ENCODE results near the gene MYL7. TPM values are rescaled to one million over a fixed set of nuclear protein-coding genes. Genes with fewer than 3 reads are reported as not detected.

The MYL7 gene
- total RNA-seq, 1 experiment from 2014 or later = not detected

DNA sequence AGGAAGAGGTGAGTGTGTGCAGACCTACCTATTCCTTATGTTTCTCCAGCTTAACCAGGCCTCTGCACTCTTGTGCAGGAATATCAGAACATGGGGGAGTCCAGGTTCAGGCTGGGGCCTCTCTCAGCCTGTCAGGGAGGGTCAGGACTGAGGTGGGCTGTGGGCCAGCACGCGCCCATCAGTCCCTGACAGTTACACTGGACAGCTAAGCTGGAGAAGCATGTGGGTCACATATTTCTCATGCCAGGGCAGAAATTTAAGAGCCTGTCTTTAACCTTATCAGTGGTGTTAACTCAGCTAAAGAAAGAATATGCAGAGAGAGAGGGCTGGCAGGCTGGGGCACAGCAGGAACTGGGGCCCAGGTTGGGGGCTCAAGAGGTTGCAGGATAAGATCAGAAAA lies 9.1 kb downstream of the MYL7 start:
- BruUV-seq (replicated peaks) = no TSS peak
- Histone ChIP-seq H3K9me3 (ENCODE audit: control insufficient read depth, insufficient read depth, low read depth, low read length) (no peaks in the 10 kb centered on the region), H3K36me3 (ENCODE audit: control insufficient read depth, insufficient read depth, low read length) (no peaks in the 10 kb centered on the region), H3K27ac (ENCODE audit: low read length) (no peak overlapping the region), H3K27me3 (ENCODE audit: control insufficient read depth, insufficient read depth, low read length) (no peaks in the 10 kb centered on the region), H3K4me1 (ENCODE audit: control insufficient read depth, insufficient read depth, low read length) (peaks cover 12% of the 10 kb centered on the region), H3K4me3 (ENCODE audit: low read depth in 2 of 2, low read length in 2 of 2) (no peak overlapping the region)
- in situ Hi-C loops (cut with HindIII; ENCODE audit: low pct_unique_long_range_greater_than_20kb, low sequenced_read_pairs) = no loop called here
- intact Hi-C loops (cut with micrococcal nuclease; ENCODE audit: unreplicated experiment) = loop anchor here (5.0 kb wide), 1 partner anchor 65 kb away; no protein-coding TSS in a partner anchor
- ChIA-PET POLR2A (no interaction called here), CTCF (no interaction called here)
- ATAC-seq (peak; percentile 9; the same call in 1 of the 2 replicates), DNase-seq (ENCODE audit: low read depth, low spot score) (no peak)
- TF ChIP-seq TCF7L2 (IDR thresholded peaks at IDR 0.05; ENCODE audit: low read depth, low read length) = no peak
- TF ChIP-seq, protein P1, sequence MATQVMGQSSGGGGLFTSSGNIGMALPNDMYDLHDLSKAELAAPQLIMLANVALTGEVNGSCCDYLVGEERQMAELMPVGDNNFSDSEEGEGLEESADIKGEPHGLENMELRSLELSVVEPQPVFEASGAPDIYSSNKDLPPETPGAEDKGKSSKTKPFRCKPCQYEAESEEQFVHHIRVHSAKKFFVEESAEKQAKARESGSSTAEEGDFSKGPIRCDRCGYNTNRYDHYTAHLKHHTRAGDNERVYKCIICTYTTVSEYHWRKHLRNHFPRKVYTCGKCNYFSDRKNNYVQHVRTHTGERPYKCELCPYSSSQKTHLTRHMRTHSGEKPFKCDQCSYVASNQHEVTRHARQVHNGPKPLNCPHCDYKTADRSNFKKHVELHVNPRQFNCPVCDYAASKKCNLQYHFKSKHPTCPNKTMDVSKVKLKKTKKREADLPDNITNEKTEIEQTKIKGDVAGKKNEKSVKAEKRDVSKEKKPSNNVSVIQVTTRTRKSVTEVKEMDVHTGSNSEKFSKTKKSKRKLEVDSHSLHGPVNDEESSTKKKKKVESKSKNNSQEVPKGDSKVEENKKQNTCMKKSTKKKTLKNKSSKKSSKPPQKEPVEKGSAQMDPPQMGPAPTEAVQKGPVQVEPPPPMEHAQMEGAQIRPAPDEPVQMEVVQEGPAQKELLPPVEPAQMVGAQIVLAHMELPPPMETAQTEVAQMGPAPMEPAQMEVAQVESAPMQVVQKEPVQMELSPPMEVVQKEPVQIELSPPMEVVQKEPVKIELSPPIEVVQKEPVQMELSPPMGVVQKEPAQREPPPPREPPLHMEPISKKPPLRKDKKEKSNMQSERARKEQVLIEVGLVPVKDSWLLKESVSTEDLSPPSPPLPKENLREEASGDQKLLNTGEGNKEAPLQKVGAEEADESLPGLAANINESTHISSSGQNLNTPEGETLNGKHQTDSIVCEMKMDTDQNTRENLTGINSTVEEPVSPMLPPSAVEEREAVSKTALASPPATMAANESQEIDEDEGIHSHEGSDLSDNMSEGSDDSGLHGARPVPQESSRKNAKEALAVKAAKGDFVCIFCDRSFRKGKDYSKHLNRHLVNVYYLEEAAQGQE (IDR thresholded peaks at IDR 0.05; ENCODE audit: insufficient read depth in 1 of 2, low read depth in 2 of 2, low read length in 1 of 2) = no peak

DNA sequence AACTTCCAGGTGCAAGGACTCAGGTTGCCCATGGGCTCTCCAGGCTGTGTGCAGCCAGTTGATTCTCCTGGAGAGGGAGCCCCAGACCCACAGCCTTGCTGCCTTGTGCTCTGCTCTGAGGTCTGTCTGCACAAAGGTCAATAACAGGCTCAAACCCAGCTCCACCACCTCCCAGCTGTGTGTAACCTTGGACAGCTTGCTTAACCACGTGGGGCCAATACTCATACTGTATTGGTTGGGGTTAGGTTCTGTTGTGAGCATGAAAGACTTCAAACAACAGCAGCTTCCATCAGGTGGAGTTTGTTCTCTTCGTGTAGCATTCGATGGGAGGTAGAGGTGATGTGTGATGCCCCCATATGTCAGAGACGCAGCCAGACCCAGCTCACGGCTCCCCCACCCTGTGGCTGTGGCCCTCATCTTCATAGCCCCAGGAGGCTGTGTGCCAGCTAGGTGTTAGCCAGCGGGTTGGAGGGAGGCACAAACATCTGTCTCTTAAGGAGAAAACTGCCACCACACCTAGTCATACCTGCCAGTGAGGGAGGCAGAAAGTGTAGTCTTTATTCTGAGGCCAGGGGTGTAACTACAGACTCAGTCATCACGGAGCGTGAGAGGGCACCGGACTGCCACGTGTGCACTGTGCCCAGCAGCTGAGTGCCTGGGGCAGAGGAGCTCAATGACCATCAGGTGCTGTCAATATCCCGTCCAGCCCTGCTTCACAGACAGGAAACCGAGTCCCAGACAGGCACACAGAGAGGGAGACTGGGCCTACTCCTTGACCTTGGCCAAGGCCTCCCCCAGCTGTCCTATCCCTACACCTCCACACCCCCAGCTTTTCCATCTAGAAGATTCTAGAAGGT lies 9.7 kb downstream of the MYL7 start:
- Histone ChIP-seq H3K9me3 (ENCODE audit: control insufficient read depth, insufficient read depth, low read depth, low read length) (no peaks in the 10 kb centered on the region), H3K4me1 (ENCODE audit: control insufficient read depth, insufficient read depth, low read length) (peaks cover 12% of the 10 kb centered on the region), H3K4me3 (ENCODE audit: low read depth in 2 of 2, low read length in 2 of 2) (no peak overlapping the region), H3K27ac (ENCODE audit: low read length) (no peak overlapping the region), H3K27me3 (ENCODE audit: control insufficient read depth, insufficient read depth, low read length) (no peaks in the 10 kb centered on the region), H3K36me3 (ENCODE audit: control insufficient read depth, insufficient read depth, low read length) (no peaks in the 10 kb centered on the region)
- ATAC-seq (peak; percentile 84), DNase-seq (ENCODE audit: low read depth, low spot score) (no peak)
- TF ChIP-seq, protein P2, sequence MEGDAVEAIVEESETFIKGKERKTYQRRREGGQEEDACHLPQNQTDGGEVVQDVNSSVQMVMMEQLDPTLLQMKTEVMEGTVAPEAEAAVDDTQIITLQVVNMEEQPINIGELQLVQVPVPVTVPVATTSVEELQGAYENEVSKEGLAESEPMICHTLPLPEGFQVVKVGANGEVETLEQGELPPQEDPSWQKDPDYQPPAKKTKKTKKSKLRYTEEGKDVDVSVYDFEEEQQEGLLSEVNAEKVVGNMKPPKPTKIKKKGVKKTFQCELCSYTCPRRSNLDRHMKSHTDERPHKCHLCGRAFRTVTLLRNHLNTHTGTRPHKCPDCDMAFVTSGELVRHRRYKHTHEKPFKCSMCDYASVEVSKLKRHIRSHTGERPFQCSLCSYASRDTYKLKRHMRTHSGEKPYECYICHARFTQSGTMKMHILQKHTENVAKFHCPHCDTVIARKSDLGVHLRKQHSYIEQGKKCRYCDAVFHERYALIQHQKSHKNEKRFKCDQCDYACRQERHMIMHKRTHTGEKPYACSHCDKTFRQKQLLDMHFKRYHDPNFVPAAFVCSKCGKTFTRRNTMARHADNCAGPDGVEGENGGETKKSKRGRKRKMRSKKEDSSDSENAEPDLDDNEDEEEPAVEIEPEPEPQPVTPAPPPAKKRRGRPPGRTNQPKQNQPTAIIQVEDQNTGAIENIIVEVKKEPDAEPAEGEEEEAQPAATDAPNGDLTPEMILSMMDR (IDR thresholded peaks at IDR 0.05) = peak; percentile 78; the same call in 1 of the 2 replicates
- TF ChIP-seq, protein P1 (IDR thresholded peaks at IDR 0.05; ENCODE audit: insufficient read depth in 1 of 2, low read depth in 2 of 2, low read length in 1 of 2) = no peak
- intact Hi-C loops (cut with micrococcal nuclease; ENCODE audit: unreplicated experiment) (loop anchor here (5.0 kb wide), 1 partner anchor 66 kb away; no protein-coding TSS in a partner anchor), in situ Hi-C loops (cut with HindIII; ENCODE audit: low pct_unique_long_range_greater_than_20kb, low sequenced_read_pairs) (no loop called here)
- BruUV-seq (replicated peaks) = no TSS peak
- ChIA-PET POLR2A (interaction anchor here (0.5 kb wide), 1 partner anchor 109 kb away, joined by 5 read pairs; no protein-coding TSS in a partner anchor), CTCF (interaction anchor here (1.0 kb wide), 1 partner anchor 65 kb away, joined by 3 read pairs; no protein-coding TSS in a partner anchor)

Measured in Panc1 (cell line).